GDM1 (cell line): Measurements from ENCODE around the gene RNASE9.
"Not testable (repeated sequence)": the region's sequence is repeated elsewhere in the genome, so short reads cannot be mapped to it uniquely, and the experiment has no call there.

ENCODE experiments used
- DNase-seq: peaks from one replicate; lab custom pipeline; 2025; lab: John Stamatoyannopoulos, UW

The RNASE9 gene

GRCh38 chr14:20560961-20561360 lies at the start of gene RNASE9:
Gene RNASE9 (minus strand): TSS chr14:20561047.
- no peak for DNase-seq

- DNase-seq, result peak; percentile 72
These were observed 49.3 kb upstream of the RNASE9 start for GRCh38 chr14:20610002-20610765.

- peak; percentile 58 for DNase-seq
These were observed 48.6 kb upstream of the RNASE9 start for GRCh38 chr14:20609215-20610001.

- DNase-seq, result no peak
These were observed 47.7 kb upstream of the RNASE9 start for GRCh38 chr14:20608383-20609110.

- no peak for DNase-seq
These were observed 46.8 kb upstream of the RNASE9 start for GRCh38 chr14:20607617-20608016.

- no peak for DNase-seq
These were observed 46.0 kb upstream of the RNASE9 start for GRCh38 chr14:20606902-20607242.

GRCh38 chr14:20606190-20606901 lies 45.5 kb upstream of the RNASE9 start:
- peak; percentile 48 for DNase-seq

GRCh38 chr14:20603813-20604690 lies 43.2 kb upstream of the RNASE9 start:
- no peak for DNase-seq

- no peak for DNase-seq
These were observed 41.7 kb upstream of the RNASE9 start for GRCh38 chr14:20602583-20602982.

GRCh38 chr14:20601522-20601921 lies 40.7 kb upstream of the RNASE9 start:
- DNase-seq, result no peak

GRCh38 chr14:20597108-20597507 lies 36.3 kb upstream of the RNASE9 start:
- DNase-seq, result no peak

GRCh38 chr14:20595726-20596125 lies 34.9 kb upstream of the RNASE9 start:
- DNase-seq, result not testable (repeated sequence)

GRCh38 chr14:20592574-20592973 lies 31.7 kb upstream of the RNASE9 start:
- no peak for DNase-seq

- no peak for DNase-seq
These were observed 30.4 kb upstream of the RNASE9 start, which contains the start of gene RNASE12 for GRCh38 chr14:20591235-20591634. Gene RNASE12 (minus strand): TSS chr14:20591376. CDS start chr14:20590723, 653 bp downstream.

GRCh38 chr14:20587489-20588154 lies 26.8 kb upstream of the RNASE9 start, which contains the start of gene RNASE11:
Gene RNASE11 (minus strand): TSS chr14:20588001.
- DNase-seq, result no peak

- DNase-seq, result no peak
These were observed 23.1 kb upstream of the RNASE9 start for GRCh38 chr14:20583908-20584307.

- no peak for DNase-seq
These were observed 22.3 kb upstream of the RNASE9 start for GRCh38 chr14:20583142-20583541.

- DNase-seq, result peak; percentile 59
These were observed 19.4 kb upstream of the RNASE9 start for GRCh38 chr14:20580242-20580641.

GRCh38 chr14:20578784-20579502 lies 18.1 kb upstream of the RNASE9 start:
- DNase-seq, result peak; percentile 65

GRCh38 chr14:20578325-20578724 lies 17.5 kb upstream of the RNASE9 start:
- no peak for DNase-seq
